Stimulated activated CD8-positive, alpha-beta memory T cell treated with anti-CD3 and anti-CD28 coated beads, Interleukin-7, amount 100 ng/mL, for 4 hours (primary cell): ENCODE data around the gene PLEKHG3.
"Not testable (repeated sequence)": the region's sequence is repeated elsewhere in the genome, so short reads cannot be mapped to it uniquely, and the experiment has no call there.

ENCODE experiments used
- DNase-seq, 2 donors: peaks; one replicate each; pipeline ENCODE4 v3.0.0-alpha.2; 2020; ENCODE audit warnings: low read depth in 2 of 2

The PLEKHG3 gene

GRCh38 chr14:64704143-64704742 is at the start of gene PLEKHG3:
PLEKHG3 (plus strand) TSS chr14:64704424; CDS start chr14:64727632, 23,208 bp downstream.
- no peak for DNase-seq

- no peak for DNase-seq
Measured at GRCh38 chr14:64654901-64655300, 49.3 kb upstream of the PLEKHG3 start.

GRCh38 chr14:64656986-64657385 is 47.2 kb upstream of the PLEKHG3 start:
- no peak for DNase-seq

- no peak for DNase-seq
Measured at GRCh38 chr14:64658201-64658600, 46.0 kb upstream of the PLEKHG3 start.

GRCh38 chr14:64658700-64659264 is 45.4 kb upstream of the PLEKHG3 start:
- DNase-seq, result not testable (repeated sequence)

- DNase-seq, result no peak
Measured at GRCh38 chr14:64659366-64659765, 44.9 kb upstream of the PLEKHG3 start.

GRCh38 chr14:64663174-64663573 is 41.0 kb upstream of the PLEKHG3 start:
- no peak for DNase-seq

GRCh38 chr14:64671591-64671990 is 32.6 kb upstream of the PLEKHG3 start:
- no peak for DNase-seq

GRCh38 chr14:64673316-64673715 is 30.9 kb upstream of the PLEKHG3 start:
- DNase-seq, result no peak

GRCh38 chr14:64673748-64674147 is 30.5 kb upstream of the PLEKHG3 start:
- DNase-seq, result peak in 1 of 2 donors; percentile 20

- no peak for DNase-seq
Measured at GRCh38 chr14:64674829-64675228, 29.4 kb upstream of the PLEKHG3 start.

GRCh38 chr14:64675312-64675711 is 28.9 kb upstream of the PLEKHG3 start:
- no peak for DNase-seq

- DNase-seq, result no peak
Measured at GRCh38 chr14:64676410-64677008, 27.7 kb upstream of the PLEKHG3 start.

GRCh38 chr14:64680013-64680713 is 24.1 kb upstream of the PLEKHG3 start:
- no peak for DNase-seq

GRCh38 chr14:64680714-64681065 is 23.5 kb upstream of the PLEKHG3 start:
- no peak for DNase-seq

GRCh38 chr14:64681796-64682710 is 22.2 kb upstream of the PLEKHG3 start:
- no peak for DNase-seq

GRCh38 chr14:64682843-64683242 is 21.4 kb upstream of the PLEKHG3 start:
- no peak for DNase-seq

GRCh38 chr14:64683264-64683663 is 21.0 kb upstream of the PLEKHG3 start:
- DNase-seq, result no peak

GRCh38 chr14:64684091-64684490 is 20.1 kb upstream of the PLEKHG3 start:
- DNase-seq, result no peak

- no peak for DNase-seq
Measured at GRCh38 chr14:64685371-64686281, 18.6 kb upstream of the PLEKHG3 start.

GRCh38 chr14:64686282-64686615 is 18.0 kb upstream of the PLEKHG3 start:
- DNase-seq, result no peak
